HG02763 (cell line): Measurements from ENCODE around the gene PLD5.
A peak's percentile ranks its signal among the peaks of the same experiment; 100 is the strongest.
"Not testable (repeated sequence)": the region's sequence is repeated elsewhere in the genome, so short reads cannot be mapped to it uniquely, and the experiment has no call there.

Source experiments
- ATAC-seq: cut with Tn5 transposase; IDR thresholded peaks from one replicate; pipeline ENCODE4 v1.9.1; 2021; ENCODE audit warnings: mild to moderate bottlenecking, moderate library complexity; ENCODE audit not compliant: unreplicated experiment

Gene PLD5

DNA sequence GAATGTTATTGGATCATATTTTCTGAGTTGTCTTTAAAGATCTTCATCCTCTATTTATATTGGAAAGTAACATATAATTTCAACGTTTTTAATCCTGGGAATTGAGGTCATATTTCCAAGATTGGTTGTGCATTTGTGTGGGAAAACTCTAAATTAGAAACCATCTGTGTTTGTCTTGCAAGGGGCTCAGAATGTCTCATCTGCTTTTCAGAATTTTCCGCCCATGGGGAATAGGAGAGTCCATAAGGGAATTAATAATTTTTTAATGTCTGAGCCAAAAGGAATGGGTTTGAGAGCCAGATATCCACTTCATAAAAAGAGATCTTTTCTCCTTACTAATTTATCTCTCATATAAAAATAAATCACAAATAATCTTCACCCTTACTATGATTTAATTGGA, 440.8 kb downstream of the PLD5 start:
- ATAC-seq, result no peak

DNA sequence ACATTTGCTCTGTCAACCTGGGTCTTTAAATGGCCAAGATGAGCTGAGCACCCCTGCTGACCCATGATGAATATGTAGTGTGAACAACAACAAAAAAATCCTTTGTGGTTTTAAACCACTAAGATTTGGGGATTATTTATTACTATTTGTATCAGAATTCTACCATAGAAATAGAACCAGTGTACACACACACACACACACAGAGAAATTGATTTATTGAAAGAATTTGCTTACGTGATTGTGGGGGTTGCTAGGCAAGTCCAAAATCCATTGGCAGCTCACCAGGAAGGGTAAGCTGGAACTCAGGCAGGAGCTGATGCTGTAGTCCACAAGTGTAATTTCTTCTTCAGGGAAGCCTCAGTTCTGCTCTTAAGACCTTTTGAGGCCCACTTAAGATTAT, 443.1 kb downstream of the PLD5 start:
- ATAC-seq, result no peak

DNA sequence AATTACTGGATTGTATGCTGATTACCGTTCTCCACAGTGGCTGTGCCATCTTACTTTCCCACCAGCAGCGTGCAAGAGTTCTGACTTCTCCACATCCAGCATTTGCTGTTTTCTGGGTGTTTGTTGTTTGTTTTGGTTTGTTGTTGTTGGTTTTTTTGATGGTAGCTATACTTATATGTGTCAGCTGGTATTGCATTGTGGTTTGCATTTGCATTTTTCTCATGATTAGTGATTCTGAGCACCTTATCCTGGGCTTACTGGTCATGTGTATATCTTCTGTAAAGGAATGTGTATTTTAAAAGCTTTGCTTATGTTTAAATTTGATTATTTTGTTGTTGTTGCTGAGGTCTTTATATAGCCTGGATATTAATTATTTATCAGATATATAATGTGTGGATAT, 458.7 kb downstream of the PLD5 start:
- ATAC-seq, result no peak

DNA sequence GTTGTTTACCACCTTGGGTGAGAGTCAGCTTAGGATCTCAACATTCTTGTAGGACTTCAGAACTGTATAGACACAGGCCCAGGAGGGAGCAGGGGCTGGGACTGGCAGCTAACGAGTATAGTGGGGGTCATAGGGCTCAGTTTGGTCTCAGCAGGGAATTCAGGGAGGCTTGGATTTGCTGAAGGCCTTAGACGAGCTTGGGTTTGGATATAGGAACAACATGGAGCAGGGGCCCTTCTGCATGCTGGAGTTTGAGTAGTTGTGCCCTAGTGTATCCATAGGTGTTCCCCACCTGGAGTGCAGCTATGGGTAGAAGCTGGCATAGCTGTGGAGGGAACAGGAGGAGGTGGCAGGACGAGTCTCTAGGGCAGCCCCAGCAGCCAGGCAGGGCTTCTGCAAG, 462.2 kb downstream of the PLD5 start:
- no peak for ATAC-seq

DNA sequence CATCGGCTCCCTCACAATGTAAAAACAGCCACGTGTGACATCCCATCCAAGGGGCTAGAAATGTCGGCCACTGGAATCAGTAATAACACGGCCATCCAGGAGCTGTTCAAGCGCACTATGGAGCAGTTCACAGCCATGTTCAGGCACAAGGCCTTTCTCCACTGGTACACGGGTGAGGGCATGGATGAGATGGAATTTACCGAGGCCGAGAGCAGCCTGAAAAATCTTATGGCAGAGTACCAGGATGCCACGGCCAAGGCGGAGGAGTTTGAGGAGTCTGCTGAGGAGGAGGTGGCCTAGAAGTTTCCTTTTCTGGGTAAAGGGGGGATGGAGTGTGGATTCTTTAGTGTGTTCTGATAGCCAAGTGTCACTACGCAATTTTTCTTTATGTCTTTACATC, 464.5 kb downstream of the PLD5 start:
- no peak for ATAC-seq

DNA sequence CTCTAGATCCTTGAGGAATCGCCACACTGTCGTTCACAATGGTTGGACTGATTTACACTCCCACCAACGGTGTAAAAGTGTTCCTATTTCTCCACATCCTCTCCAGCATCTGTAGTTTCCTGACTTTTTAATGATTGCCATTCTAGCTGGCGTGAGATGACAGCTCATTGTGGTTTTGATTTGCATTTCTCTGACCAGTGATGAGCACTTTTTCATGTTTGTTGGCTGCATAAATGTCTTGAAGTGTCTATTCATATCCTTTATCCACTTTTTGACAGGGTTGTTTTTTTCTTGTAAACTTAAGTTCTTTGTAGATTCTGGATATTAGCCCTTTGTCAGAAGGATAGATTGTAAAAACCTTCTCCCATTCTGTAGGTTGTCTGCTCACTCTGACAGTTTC, 465.9 kb downstream of the PLD5 start:
- ATAC-seq, result peak; percentile 82

DNA sequence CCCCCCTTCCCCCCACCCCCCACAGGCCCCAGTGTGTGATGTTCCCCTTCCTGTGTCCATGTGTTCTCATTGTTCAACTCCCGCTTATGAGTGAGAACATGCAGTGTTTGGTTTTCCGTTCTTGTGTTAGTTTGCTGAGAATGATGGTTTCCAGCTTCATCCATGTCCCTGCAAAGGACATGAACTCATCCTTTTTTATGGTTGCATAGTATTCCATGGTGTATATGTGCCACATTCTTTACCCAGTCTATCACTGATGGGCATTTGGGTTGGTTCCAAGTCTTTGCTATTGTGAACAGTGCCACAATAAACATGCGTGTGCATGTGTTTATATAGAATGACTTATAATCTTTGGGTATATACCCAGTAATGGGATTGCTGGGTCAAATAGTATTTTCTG, 466.3 kb downstream of the PLD5 start:
- ATAC-seq, result not testable (repeated sequence)

DNA sequence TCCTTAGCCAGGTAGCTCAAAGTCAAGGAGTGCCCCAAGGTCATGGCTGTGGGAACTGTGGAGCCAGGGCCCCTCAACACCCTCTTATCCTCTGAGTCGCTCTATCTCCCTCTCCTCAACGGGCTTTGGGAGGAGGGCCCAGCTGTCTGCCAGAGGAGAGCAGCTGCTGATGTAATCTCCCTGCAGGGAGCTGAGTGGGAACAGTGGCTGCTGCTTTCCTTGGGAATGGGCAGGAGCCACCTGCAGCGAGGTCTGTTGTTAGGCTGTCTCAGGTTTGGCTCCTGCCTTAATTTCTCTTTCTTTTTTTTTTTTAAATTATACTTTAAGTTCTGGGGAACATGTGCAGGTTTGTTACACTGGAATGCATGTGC, 466.8 kb downstream of the PLD5 start:
- no peak for ATAC-seq

DNA sequence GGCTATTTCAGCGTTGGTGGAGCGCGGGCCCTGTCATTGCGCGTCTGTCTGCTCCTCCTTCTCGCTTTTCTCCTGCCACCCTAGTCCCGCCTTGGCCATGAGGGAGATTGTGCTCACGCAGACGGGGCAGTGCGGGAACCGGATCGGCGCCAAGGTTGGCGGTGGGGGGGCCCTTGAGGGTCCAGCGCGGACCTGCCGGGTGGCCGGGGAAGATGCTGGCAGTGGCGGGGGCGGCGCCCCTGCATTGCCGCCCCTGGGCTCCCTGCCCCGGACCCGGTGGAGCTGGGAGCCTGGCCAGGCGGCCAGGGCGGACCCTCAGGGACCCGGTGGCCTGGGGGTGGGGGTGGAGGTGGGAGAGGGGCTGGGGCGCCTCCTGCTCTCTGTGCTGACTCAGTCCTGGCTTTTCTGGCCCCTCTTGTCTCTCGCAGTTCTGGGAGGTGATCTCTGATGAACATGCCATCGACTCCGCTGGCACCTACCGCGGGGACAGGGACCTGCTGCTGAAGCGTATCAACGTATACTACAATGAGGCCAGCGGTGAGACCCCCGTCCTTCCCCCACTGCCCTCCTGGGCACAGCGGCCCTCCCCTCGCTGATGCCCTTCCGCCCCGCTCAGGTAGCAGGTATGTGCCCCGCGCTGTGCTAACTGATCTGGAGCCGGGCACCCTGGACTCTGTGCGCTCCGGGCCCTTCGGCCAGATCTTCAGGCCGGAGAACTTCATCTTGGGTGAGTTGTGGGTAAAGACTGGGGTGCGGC, 467.3 kb downstream of the PLD5 start:
- ATAC-seq, result no peak

DNA sequence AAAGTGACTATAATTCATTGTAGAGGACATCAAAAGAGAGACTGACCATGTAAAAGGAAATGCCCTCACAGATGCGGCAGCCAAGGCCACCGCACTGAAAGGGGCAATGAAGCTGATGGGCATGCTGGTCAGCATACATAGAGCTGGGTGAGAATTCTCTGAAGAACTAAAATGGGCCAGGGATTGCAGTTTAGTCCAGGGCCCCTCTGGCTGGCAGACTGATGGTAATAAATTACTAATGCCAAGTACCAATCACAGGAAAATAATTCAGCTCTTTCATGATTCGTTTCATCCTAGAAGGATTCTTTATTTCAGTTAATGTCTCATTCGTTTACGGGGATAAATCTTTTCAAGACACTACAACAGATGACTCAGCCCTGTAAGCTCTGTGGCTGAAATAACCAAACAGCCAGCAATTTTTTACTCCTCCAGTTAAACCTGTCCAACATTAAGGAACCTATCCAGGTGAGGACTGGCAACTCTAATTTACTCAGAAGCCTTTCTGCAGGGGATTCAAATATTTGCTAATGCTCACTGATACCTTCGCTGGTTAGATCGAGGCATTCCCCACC, 468.7 kb downstream of the PLD5 start:
- ATAC-seq, result no peak

DNA sequence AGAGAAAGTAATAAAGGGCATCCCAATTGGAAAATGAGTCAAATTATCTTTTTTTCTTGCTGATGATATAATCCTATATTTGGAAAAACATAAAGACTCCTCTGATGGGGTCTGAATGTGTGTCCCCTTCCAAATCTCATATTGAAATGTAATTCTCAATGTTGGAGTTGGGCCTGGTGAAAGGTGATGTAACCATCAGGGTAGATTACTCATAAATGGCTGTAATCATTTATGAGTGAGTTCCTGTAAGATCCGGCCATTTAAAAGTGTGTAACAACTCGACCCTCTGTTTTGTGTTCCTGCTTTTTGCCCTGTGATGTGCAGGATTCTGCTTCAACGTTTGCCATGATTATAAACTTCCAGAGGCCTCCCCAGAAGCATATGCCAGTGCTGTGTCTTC, 481.3 kb downstream of the PLD5 start:
- no peak for ATAC-seq

DNA sequence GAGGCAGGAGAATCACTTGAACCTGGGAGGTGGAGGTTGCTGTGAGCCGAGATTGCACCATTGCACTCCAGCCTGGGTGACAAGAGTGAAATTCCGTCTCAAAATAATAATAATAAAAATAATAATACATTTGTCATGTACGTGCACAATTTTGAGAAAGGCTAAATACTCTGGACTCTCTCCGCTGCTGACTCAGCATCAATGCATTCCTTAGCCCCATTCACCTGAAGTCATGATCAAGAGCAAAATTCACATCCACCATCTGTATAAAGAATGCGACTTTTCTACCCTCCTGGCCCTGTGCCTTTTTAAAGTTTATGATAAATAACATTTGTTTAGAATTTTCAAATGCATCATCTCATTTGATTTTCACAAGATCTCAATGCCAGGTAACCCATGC, 490.1 kb downstream of the PLD5 start:
- ATAC-seq, result no peak

DNA sequence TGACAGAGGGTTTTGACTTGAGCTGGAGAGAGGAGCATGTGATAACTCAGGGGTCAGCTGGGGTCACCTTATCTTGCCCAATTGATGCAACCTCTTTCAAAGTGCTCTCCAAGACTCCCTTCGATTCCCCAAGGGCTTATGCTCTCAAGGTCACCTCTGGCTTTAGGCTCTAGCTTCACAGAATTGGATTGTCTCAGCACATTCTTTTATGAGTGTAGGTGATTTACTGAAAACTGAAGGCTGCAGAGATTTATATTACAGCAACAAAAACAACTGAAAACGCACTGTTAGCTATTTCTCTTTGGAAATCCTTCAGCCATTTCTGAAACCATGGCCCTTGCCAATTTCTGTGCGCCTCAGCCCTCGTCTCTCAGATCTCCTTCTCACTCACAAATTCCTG, 491.1 kb downstream of the PLD5 start:
- ATAC-seq, result no peak
